GM08714 (cell line): ENCODE results near the gene PEX11G.
"Not testable (repeated sequence)": the region's sequence is repeated elsewhere in the genome, so short reads cannot be mapped to it uniquely, and the experiment has no call there.

Experiments used
- H3K4me3 ChIP-seq: fragments of 200-500 bp; sonication (Bioruptor generic); 2 replicates; pipeline ENCODE4 v1.5.1; 2014; ENCODE audit warnings: mild to moderate bottlenecking, low read length, inconsistent platforms
- ZNF274 ChIP-seq: IDR thresholded peaks from 2 replicates; pipeline ENCODE4 v1.6.1; 2012; ENCODE audit warnings: mild to moderate bottlenecking, low read depth, low read length

Gene PEX11G

GRCh38 chr19:7454998-7455397 lies 33.8 kb downstream of the PEX11G start:
- TF ChIP-seq ZNF274, result no peak
- no peak overlapping the region for H3K4me3 ChIP-seq

GRCh38 chr19:7450243-7451223 lies 38.3 kb downstream of the PEX11G start:
- H3K4me3 ChIP-seq, result no peak overlapping the region
- no peak for TF ChIP-seq ZNF274

GRCh38 chr19:7449391-7450070 lies 39.3 kb downstream of the PEX11G start:
- not testable (repeated sequence) for H3K4me3 ChIP-seq

GRCh38 chr19:7447648-7448047 lies 41.2 kb downstream of the PEX11G start:
- H3K4me3 ChIP-seq, result no peak overlapping the region
- no peak for TF ChIP-seq ZNF274

- H3K4me3 ChIP-seq, result no peak overlapping the region
- TF ChIP-seq ZNF274, result no peak
These were observed 43.7 kb downstream of the PEX11G start for GRCh38 chr19:7445104-7445503.

- no peak for TF ChIP-seq ZNF274
- no peak overlapping the region for H3K4me3 ChIP-seq
These were observed 44.8 kb downstream of the PEX11G start for GRCh38 chr19:7444042-7444441.

- H3K4me3 ChIP-seq, result no peak overlapping the region
- no peak for TF ChIP-seq ZNF274
These were observed 46.4 kb downstream of the PEX11G start for GRCh38 chr19:7442423-7442822.

GRCh38 chr19:7441468-7442146 lies 47.2 kb downstream of the PEX11G start:
- H3K4me3 ChIP-seq, result no peak overlapping the region
- TF ChIP-seq ZNF274, result no peak

- H3K4me3 ChIP-seq, result no peak overlapping the region
- TF ChIP-seq ZNF274, result no peak
These were observed 48.5 kb downstream of the PEX11G start for GRCh38 chr19:7440188-7440975.

- no peak for TF ChIP-seq ZNF274
- H3K4me3 ChIP-seq, result no peak overlapping the region
These were observed 53.2 kb downstream of the PEX11G start for GRCh38 chr19:7435586-7435985.

- TF ChIP-seq ZNF274, result no peak
- H3K4me3 ChIP-seq, result no peak overlapping the region
These were observed 54.4 kb downstream of the PEX11G start for GRCh38 chr19:7434391-7434790.

GRCh38 chr19:7433456-7433855 lies 55.4 kb downstream of the PEX11G start:
- H3K4me3 ChIP-seq, result not testable (repeated sequence)

- no peak for TF ChIP-seq ZNF274
- H3K4me3 ChIP-seq, result no peak overlapping the region
These were observed 59.1 kb downstream of the PEX11G start for GRCh38 chr19:7429638-7430282.
